Trophoblast cell (in vitro differentiated cells and primary cell): ENCODE data around the gene IMMP2L.

Source experiments
- DNase-seq, 2 donors: peaks; one replicate each; pipeline ENCODE4 v3.0.0-alpha.2; 2016
- H2AFZ ChIP-seq: 2 replicates; pipeline ENCODE4 v1.6.1; 2013; ENCODE audit warnings: low read length, moderate library complexity, mild to moderate bottlenecking; ENCODE audit not compliant: insufficient read depth, poor library complexity
- H2AK5ac ChIP-seq: 2 replicates; pipeline ENCODE4 v1.6.1; 2013; ENCODE audit warnings: mild to moderate bottlenecking, low read length
- H2BK120ac ChIP-seq: 2 replicates; pipeline ENCODE4 v1.6.1; 2013; ENCODE audit warnings: low read length, mild to moderate bottlenecking, moderate library complexity; ENCODE audit not compliant: insufficient read depth, poor library complexity
- H2BK12ac ChIP-seq: 2 replicates; pipeline ENCODE4 v1.6.1; 2013; ENCODE audit warnings: mild to moderate bottlenecking, low read length, moderate library complexity
- H2BK5ac ChIP-seq: 2 replicates; pipeline ENCODE4 v1.6.1; 2013; ENCODE audit warnings: low read length, low read depth, moderate library complexity, mild to moderate bottlenecking; ENCODE audit not compliant: poor library complexity
- H3K14ac ChIP-seq: 2 replicates; pipeline ENCODE4 v1.6.1; 2013; ENCODE audit warnings: mild to moderate bottlenecking, low read length
- H3K18ac ChIP-seq: 2 replicates; pipeline ENCODE4 v1.6.1; 2013; ENCODE audit warnings: mild to moderate bottlenecking, low read length
- H3K23ac ChIP-seq: 2 replicates; pipeline ENCODE4 v1.6.1; 2013; ENCODE audit warnings: low read length
- H3K27ac ChIP-seq: 2 replicates; pipeline ENCODE4 v1.5.1; 2013; ENCODE audit warnings: low read depth, mild to moderate bottlenecking, inconsistent platforms, low read length, moderate library complexity
- H3K27me3 ChIP-seq: 2 replicates; pipeline ENCODE4 v1.6.1; 2013; ENCODE audit warnings: inconsistent platforms, mild to moderate bottlenecking, low read length, moderate library complexity; ENCODE audit not compliant: insufficient read depth
- H3K36me3 ChIP-seq, 2 experiments: 1 replicate in 1 of 2; 2 replicates in 1 of 2; pipeline ENCODE4 v1.6.1; 2013; ENCODE audit warnings: low read length in 2 of 2, mild to moderate bottlenecking in 2 of 2, moderate library complexity in 1 of 2; ENCODE audit not compliant: insufficient read depth in 2 of 2, control insufficient read depth in 1 of 2
- H3K4ac ChIP-seq: 2 replicates; pipeline ENCODE4 v1.6.1; 2013; ENCODE audit warnings: low read depth, mild to moderate bottlenecking, low read length, moderate library complexity
- H3K4me1 ChIP-seq, 2 experiments: 1 replicate in 1 of 2; 2 replicates in 1 of 2; pipeline ENCODE4 v1.6.1; 2013; ENCODE audit warnings: low read length in 2 of 2, mild to moderate bottlenecking in 2 of 2, moderate library complexity in 1 of 2; ENCODE audit not compliant: insufficient read depth in 2 of 2, control insufficient read depth in 1 of 2
- H3K4me2 ChIP-seq: 2 replicates; pipeline ENCODE4 v1.6.1; 2013; ENCODE audit warnings: inconsistent platforms, mild to moderate bottlenecking, low read length, moderate library complexity
- H3K4me3 ChIP-seq: 2 replicates; pipeline ENCODE4 v1.5.1; 2013; ENCODE audit warnings: mild to moderate bottlenecking, low read depth, low read length, inconsistent platforms
- H3K79me1 ChIP-seq: one replicate; pipeline ENCODE4 v1.6.1; 2013; ENCODE audit warnings: low read length
- H3K79me2 ChIP-seq: 2 replicates; pipeline ENCODE4 v1.6.1; 2013; ENCODE audit warnings: low read length, mild to moderate bottlenecking; ENCODE audit not compliant: control insufficient read depth, insufficient read depth, poor library complexity
- H3K9ac ChIP-seq: 2 replicates; pipeline ENCODE4 v1.6.1; 2013; ENCODE audit warnings: mild to moderate bottlenecking, low read length
- H3K9me3 ChIP-seq: 2 replicates; pipeline ENCODE4 v1.6.1; 2013; ENCODE audit warnings: low read depth, mild to moderate bottlenecking, control low read depth, inconsistent platforms, low read length; ENCODE audit not compliant: insufficient read depth
- H4K12ac ChIP-seq: 2 replicates; pipeline ENCODE4 v1.6.1; 2013; ENCODE audit warnings: low read depth, mild to moderate bottlenecking, low read length, moderate library complexity
- H4K8ac ChIP-seq: 2 replicates; pipeline ENCODE4 v1.6.1; 2013; ENCODE audit warnings: low read depth, mild to moderate bottlenecking, low read length, moderate library complexity
- H4K91ac ChIP-seq: one replicate; pipeline ENCODE4 v1.6.1; 2013; ENCODE audit warnings: low read depth, mild to moderate bottlenecking, low read length, moderate library complexity
- WGBS: extraction: QIAGEN DNeasy Blood & Tissue Kit; methylation state at CpG from one replicate; pipeline ENCODE4 v1.1.7; 2013; ENCODE audit warnings: missing lambda C conversion rate; ENCODE audit not compliant: insufficient read length, insufficient coverage; ENCODE audit errors: extremely low coverage; 5-methylcytosine and 5-hydroxymethylcytosine counted together

Gene IMMP2L

GRCh38 chr7:110646804-110647203 is 915.5 kb downstream of the IMMP2L start:
- Histone ChIP-seq H3K79me1 (no peaks in the 10 kb centered on the region), H4K8ac (no peak overlapping the region), H2AK5ac (no peak overlapping the region), H3K27ac (no peak overlapping the region), H3K4ac (no peak overlapping the region), H3K79me2 (no peaks in the 10 kb centered on the region), H3K14ac (no peak overlapping the region), H3K18ac (no peak overlapping the region), H2AFZ (no peak overlapping the region), H3K4me3 (no peak overlapping the region), H3K9ac (no peak overlapping the region), H2BK12ac (no peak overlapping the region), H2BK5ac (no peak overlapping the region), H3K27me3 (no peaks in the 10 kb centered on the region), H3K23ac (no peak overlapping the region), H3K36me3 (no peaks in the 10 kb centered on the region), H3K9me3 (no peaks in the 10 kb centered on the region), H3K4me2 (no peak overlapping the region), H4K12ac (no peak overlapping the region), H3K4me1 (no peaks in the 10 kb centered on the region), H4K91ac (no peak overlapping the region), H2BK120ac (no peak overlapping the region)
- WGBS = no CpG with 5 or more reads among the region's 2 CpGs
- DNase-seq = no peak

GRCh38 chr7:110645616-110646015 is 916.7 kb downstream of the IMMP2L start:
- Histone ChIP-seq H3K79me2 (no peaks in the 10 kb centered on the region), H3K36me3 (no peaks in the 10 kb centered on the region), H3K4me2 (no peak overlapping the region), H2AK5ac (no peak overlapping the region), H3K79me1 (no peaks in the 10 kb centered on the region), H3K9me3 (no peaks in the 10 kb centered on the region), H2BK5ac (no peak overlapping the region), H4K91ac (no peak overlapping the region), H4K8ac (no peak overlapping the region), H3K4me3 (no peak overlapping the region), H3K18ac (no peak overlapping the region), H3K9ac (no peak overlapping the region), H3K27ac (no peak overlapping the region), H3K4ac (no peak overlapping the region), H3K14ac (no peak overlapping the region), H2BK12ac (no peak overlapping the region), H4K12ac (no peak overlapping the region), H2BK120ac (no peak overlapping the region), H2AFZ (no peak overlapping the region), H3K27me3 (no peaks in the 10 kb centered on the region), H3K4me1 (no peaks in the 10 kb centered on the region), H3K23ac (no peak overlapping the region)
- DNase-seq = no peak
- no CpG with 5 or more reads among the region's 2 CpGs for WGBS

- no peak overlapping the region for H3K18ac ChIP-seq
- no peak overlapping the region for H3K4ac ChIP-seq
- DNase-seq = no peak
- no peaks in the 10 kb centered on the region for H3K36me3 ChIP-seq
- H4K12ac ChIP-seq = no peak overlapping the region
- no peaks in the 10 kb centered on the region for H3K79me2 ChIP-seq
- H3K4me2 ChIP-seq = no peak overlapping the region
- H4K91ac ChIP-seq = no peak overlapping the region
- H3K4me1 ChIP-seq = no peaks in the 10 kb centered on the region
- H3K79me1 ChIP-seq = no peaks in the 10 kb centered on the region
- no peaks in the 10 kb centered on the region for H3K27me3 ChIP-seq
- no peak overlapping the region for H2AK5ac ChIP-seq
- H3K23ac ChIP-seq = no peak overlapping the region
- H2BK5ac ChIP-seq = no peak overlapping the region
- no peaks in the 10 kb centered on the region for H3K9me3 ChIP-seq
- H3K9ac ChIP-seq = no peak overlapping the region
- H2AFZ ChIP-seq = no peak overlapping the region
- H2BK120ac ChIP-seq = no peak overlapping the region
- no peak overlapping the region for H3K27ac ChIP-seq
- H3K4me3 ChIP-seq = no peak overlapping the region
- no peak overlapping the region for H4K8ac ChIP-seq
- H3K14ac ChIP-seq = no peak overlapping the region
- no peak overlapping the region for H2BK12ac ChIP-seq
- no CpG with 5 or more reads among the region's 3 CpGs for WGBS
Measured at GRCh38 chr7:110645060-110645459, 917.2 kb downstream of the IMMP2L start.

GRCh38 chr7:110637252-110637651 is 925.0 kb downstream of the IMMP2L start:
- no peak overlapping the region for H4K91ac ChIP-seq
- H3K79me2 ChIP-seq = no peaks in the 10 kb centered on the region
- H3K9me3 ChIP-seq = peaks cover 2% of the 10 kb centered on the region
- DNase-seq = no peak
- no peaks in the 10 kb centered on the region for H3K4me1 ChIP-seq
- no peak overlapping the region for H3K27ac ChIP-seq
- no peak overlapping the region for H3K14ac ChIP-seq
- no peak overlapping the region for H2BK120ac ChIP-seq
- H3K4me3 ChIP-seq = no peak overlapping the region
- no peak overlapping the region for H2BK12ac ChIP-seq
- no peaks in the 10 kb centered on the region for H3K79me1 ChIP-seq
- no peak overlapping the region for H3K4me2 ChIP-seq
- H4K12ac ChIP-seq = no peak overlapping the region
- whole genome bisulfite sequencing = no CpG with 5 or more reads among the region's 5 CpGs
- H3K27me3 ChIP-seq = no peaks in the 10 kb centered on the region
- H2AK5ac ChIP-seq = no peak overlapping the region
- H2BK5ac ChIP-seq = no peak overlapping the region
- no peak overlapping the region for H3K9ac ChIP-seq
- H2AFZ ChIP-seq = no peak overlapping the region
- no peaks in the 10 kb centered on the region for H3K36me3 ChIP-seq
- H3K23ac ChIP-seq = no peak overlapping the region
- H3K18ac ChIP-seq = no peak overlapping the region
- H3K4ac ChIP-seq = no peak overlapping the region
- no peak overlapping the region for H4K8ac ChIP-seq
